ENCODE results near the gene GALNT10.

- TF ChIP-seq CTCF (IDR thresholded peaks at IDR 0.05 in 8 of 11, conservative IDR thresholded peaks at IDR 0.05 in 3 of 11) (no peak), POLR2AphosphoS5 (IDR thresholded peaks at IDR 0.05) (peak in 1 of 3 donors; percentile 56)
These were observed 82.6 kb downstream of the GALNT10 start for GRCh38 chr5:154273028-154273617.

Measured in spleen (tissue), 7 donors.